ENCODE results near the gene SCN4A.
A peak's percentile ranks its signal among the peaks of the same experiment; 100 is the strongest.
"Not testable (repeated sequence)": the region's sequence is repeated elsewhere in the genome, so short reads cannot be mapped to it uniquely, and the experiment has no call there.

Gene SCN4A

GRCh38 chr17:63984651-63985386 lies 12.1 kb upstream of the SCN4A start:
- DNase-seq: peak; percentile 88

GRCh38 chr17:63984236-63984635 lies 11.5 kb upstream of the SCN4A start:
- DNase-seq: peak; percentile 45

- no peak for DNase-seq
Observed at GRCh38 chr17:63983320-63983719, 10.6 kb upstream of the SCN4A start.

GRCh38 chr17:63982641-63983040 lies 9.9 kb upstream of the SCN4A start:
- DNase-seq: not testable (repeated sequence)

- DNase-seq: no peak
Observed at GRCh38 chr17:63978272-63979200, 5.8 kb upstream of the SCN4A start.

GRCh38 chr17:63976702-63977101 lies 4.0 kb upstream of the SCN4A start:
- DNase-seq: no peak

- DNase-seq: no peak
Observed at GRCh38 chr17:63975541-63976092, 2.9 kb upstream of the SCN4A start.

GRCh38 chr17:63974594-63975192 lies 2.0 kb upstream of the SCN4A start:
- DNase-seq: peak; percentile 64

GRCh38 chr17:63973930-63974593 lies 1.3 kb upstream of the SCN4A start:
- no peak for DNase-seq

- no peak for DNase-seq
Observed at GRCh38 chr17:63973247-63973646, 529 bp upstream of the SCN4A start.

GRCh38 chr17:63969278-63969677 lies 3.4 kb downstream of the SCN4A start:
- no peak for DNase-seq

- no peak for DNase-seq
Observed at GRCh38 chr17:63967953-63968352, 4.8 kb downstream of the SCN4A start.

GRCh38 chr17:63966646-63967264 lies 6.0 kb downstream of the SCN4A start:
- DNase-seq: no peak

- DNase-seq: no peak
Observed at GRCh38 chr17:63963123-63963522, 9.6 kb downstream of the SCN4A start.

GRCh38 chr17:63962298-63962744 lies 10.4 kb downstream of the SCN4A start:
- DNase-seq: no peak

GRCh38 chr17:63961355-63962212 lies 11.1 kb downstream of the SCN4A start:
- peak; percentile 71 for DNase-seq

GRCh38 chr17:63960430-63960829 lies 12.3 kb downstream of the SCN4A start:
- no peak for DNase-seq

- DNase-seq: no peak
Observed at GRCh38 chr17:63960006-63960405, 12.7 kb downstream of the SCN4A start.

GRCh38 chr17:63956296-63956920 lies 16.3 kb downstream of the SCN4A start:
- DNase-seq: peak; percentile 24

- no peak for DNase-seq
Observed at GRCh38 chr17:63955791-63956190, 16.9 kb downstream of the SCN4A start.

- DNase-seq: no peak
Observed at GRCh38 chr17:63955232-63955631, 17.5 kb downstream of the SCN4A start.

All from fibroblast of skin of right quadriceps (primary cell).